ENCODE measurements around the gene CDKN2B-AS1.

Gene CDKN2B-AS1

DNA sequence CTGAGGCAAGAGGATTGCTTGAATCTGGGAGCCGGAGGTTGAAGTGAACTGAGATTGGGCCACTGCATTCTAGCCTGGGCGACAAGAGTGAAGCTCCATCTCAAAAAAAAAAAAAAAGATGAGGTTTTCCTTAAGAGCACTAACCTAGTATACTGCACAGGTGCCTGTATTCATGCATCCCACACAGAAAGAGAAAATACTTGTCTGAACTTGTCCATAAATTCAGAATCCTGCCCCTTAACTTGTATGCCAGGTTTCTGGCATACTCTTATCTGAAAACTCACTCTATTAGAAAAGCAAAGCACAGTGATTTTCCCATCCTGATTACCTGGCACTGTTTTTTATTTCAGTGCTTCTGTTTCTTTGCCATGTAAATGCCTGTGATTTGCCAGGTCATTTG lies 139.8 kb downstream of the CDKN2B-AS1 start:
- H3K4me3 ChIP-seq (ENCODE audit: low read length), result no peak overlapping the region
- DNase-seq (ENCODE audit: low read depth, low spot score), result no peak

GRCh38 chr9:22136461-22137096 lies 142.0 kb downstream of the CDKN2B-AS1 start:
- DNase-seq (ENCODE audit: low read depth, low spot score), result no peak
- H3K4me3 ChIP-seq (ENCODE audit: low read length), result no peak overlapping the region

DNA sequence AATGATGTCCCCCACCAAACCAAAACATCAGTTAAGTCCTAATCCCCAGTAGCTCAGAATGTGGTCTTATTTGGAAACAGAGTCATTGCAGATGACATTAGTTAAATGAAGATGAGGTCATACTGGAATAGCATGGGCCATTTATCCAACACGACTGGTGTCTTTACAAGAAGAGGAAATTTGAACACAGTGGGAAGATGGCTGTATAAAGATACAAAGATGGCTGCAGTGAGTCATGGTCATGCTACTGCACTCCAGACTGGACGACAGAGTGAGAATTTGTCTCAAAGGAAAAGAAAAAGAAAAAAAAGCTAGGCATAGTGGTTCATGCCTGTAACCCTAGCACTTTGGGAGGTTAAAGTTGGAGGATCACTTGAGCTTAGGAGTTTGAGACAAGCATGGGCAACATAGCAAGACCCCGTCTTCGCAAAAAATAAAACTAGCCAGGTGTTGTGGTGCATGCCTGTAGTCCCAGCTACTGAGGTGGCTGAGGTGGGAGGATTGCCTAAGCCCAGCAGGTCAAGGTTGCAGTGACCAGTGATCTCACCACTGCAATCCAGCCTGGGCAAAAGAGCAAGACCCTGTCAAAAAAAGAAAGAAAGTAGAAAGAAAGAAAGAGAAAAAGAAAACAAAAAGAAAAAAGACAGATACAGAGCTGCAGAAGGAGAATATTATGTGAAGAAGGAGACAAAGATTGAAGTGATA lies 144.5 kb downstream of the CDKN2B-AS1 start:
- DNase-seq (ENCODE audit: low read depth, low spot score), result no peak
- no peak overlapping the region for H3K4me3 ChIP-seq (ENCODE audit: low read length)

- no peak overlapping the region for H3K4me3 ChIP-seq (ENCODE audit: low read length)
- DNase-seq (ENCODE audit: low read depth, low spot score), result no peak
Measured at GRCh38 chr9:22141908-22142307, 147.3 kb downstream of the CDKN2B-AS1 start.

DNA sequence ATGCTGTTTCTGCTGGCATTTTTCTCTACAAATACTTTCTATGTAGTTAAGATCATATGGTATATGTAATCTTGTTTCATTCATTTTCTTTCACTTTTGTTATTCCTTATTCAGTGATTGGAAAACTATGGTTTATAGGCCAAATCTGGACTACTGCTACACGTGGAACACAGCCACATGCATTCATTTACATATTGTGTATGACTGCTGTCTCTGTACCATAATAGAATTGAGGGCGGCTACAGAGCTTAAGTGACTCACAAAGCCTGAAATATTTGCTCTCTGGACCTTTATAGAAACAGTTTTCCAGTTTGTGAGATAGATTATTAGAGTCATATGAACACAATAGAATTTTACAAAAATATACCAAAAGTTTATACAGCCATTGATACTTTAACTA lies 148.1 kb downstream of the CDKN2B-AS1 start:
- H3K4me3 ChIP-seq (ENCODE audit: low read length), result no peak overlapping the region
- DNase-seq (ENCODE audit: low read depth, low spot score), result no peak

- no peak overlapping the region for H3K4me3 ChIP-seq (ENCODE audit: low read length)
- no peak for DNase-seq (ENCODE audit: low read depth, low spot score)
Measured at GRCh38 chr9:22143799-22144625, 149.4 kb downstream of the CDKN2B-AS1 start.

DNA sequence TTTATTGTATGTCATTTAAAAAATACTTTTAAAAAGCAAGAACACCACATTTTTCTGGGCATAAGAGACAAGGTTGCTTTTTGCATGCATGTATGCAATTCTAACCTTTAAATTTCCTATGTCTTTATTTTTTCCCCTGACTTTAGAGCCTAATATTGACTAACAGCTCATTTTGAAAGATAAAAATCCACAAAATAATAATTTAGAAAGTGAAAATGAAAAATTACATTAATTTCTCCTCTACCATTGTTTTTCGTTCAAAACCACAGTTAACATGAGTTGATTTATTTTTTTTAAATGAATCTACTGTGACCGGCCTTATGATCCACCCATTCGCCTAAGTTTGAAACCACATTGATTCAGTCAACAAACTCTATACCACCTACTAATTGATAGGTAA lies 152.0 kb downstream of the CDKN2B-AS1 start:
- H3K4me3 ChIP-seq (ENCODE audit: low read length), result no peak overlapping the region
- no peak for DNase-seq (ENCODE audit: low read depth, low spot score)

- H3K4me3 ChIP-seq (ENCODE audit: low read length), result no peak overlapping the region
- no peak for DNase-seq (ENCODE audit: low read depth, low spot score)
Measured at GRCh38 chr9:22147813-22148527, 153.4 kb downstream of the CDKN2B-AS1 start.

DNA sequence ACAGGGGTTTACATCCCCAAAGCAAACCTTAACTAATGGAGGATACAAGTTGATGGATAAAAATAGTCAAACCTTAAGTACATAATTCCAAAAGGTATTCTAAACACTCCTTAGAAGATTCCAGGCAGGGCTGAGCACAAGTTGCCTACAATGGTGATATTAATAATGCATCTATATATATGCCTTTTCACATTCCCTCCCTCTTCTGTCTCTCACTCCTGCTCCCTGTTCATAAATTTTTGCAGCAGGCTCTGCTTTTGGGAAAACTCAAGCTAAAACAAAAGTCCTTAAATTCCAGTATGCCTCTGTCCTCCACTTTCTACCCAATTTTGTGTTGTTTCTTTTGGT lies 153.9 kb downstream of the CDKN2B-AS1 start:
- no peak overlapping the region for H3K4me3 ChIP-seq (ENCODE audit: low read length)
- DNase-seq (ENCODE audit: low read depth, low spot score), result no peak

DNA sequence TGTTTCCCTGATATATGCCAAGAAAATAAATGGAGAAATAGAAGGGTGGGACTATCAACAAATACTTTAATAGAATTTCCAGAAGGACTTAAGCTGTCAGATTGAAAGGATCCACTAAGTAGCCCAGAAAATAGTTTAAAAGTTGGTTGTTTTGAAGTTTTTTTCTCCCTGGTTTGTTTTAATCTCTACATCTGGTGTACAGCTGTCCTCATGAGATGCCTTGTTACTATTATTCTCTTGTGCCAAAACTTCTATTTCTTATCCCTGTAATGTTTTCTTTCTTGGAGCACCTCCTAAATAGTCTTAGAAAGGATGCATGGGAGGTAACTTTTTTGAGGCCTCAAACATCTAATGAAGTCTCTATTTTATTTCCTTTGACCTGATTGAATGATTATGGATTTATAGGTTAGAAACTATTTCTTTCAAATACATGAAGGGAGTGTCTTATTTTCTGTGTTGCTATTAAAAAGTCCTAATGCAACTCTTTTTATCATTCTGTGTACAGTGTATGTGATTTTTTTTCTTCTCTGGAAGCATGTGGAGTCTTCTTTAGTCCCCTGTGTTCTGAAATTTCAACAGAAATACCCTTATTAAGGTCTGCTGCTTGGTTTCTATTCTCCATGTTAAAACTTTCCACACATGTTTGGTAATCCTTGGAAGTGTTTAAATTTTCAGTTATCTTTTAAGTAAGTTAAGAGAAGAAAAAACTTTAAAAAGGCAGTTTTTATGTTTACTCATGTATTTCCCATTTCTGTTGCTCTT lies 154.5 kb downstream of the CDKN2B-AS1 start:
- DNase-seq (ENCODE audit: low read depth, low spot score), result no peak
- H3K4me3 ChIP-seq (ENCODE audit: low read length), result no peak overlapping the region

DNA sequence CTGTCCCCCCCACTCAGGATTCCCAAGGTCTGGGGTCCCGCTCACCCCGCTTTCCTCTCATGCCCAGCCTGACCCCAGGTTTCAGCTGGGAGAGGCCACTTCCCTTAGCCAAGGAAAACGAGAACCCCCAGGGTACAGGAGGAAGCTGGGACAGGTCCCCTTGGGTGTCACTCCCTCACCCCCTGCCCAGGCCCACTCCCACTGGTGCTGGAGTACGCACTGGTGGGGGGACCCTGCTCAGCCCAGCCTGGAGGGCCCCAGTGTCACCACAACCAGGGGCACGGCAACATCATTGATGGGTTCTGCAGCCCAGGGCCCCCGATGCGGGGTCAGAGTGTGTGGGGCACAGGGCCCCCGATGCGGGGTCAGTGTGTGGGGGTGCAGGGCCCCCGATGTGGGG lies 159.5 kb downstream of the CDKN2B-AS1 start:
- no peak for DNase-seq (ENCODE audit: low read depth, low spot score)
- no peak overlapping the region for H3K4me3 ChIP-seq (ENCODE audit: low read length)

DNA sequence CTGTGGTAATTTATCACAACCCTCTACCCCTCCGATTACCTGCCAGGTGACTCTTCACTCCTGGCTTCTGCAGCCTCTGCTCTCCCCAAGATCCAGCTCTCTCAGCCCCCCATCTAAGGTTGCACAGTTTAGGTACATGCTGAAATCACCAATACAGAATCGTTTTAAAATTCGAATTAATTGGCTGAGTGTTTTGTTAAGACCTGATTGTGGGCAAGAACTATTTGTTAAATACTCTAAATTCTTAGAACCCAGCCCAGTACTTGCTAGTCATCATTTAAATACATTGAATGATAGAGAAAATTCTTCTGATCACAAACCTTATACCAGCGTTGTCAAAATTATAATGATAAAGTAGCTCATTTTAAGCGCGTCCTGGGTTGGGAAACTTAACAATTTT lies 162.0 kb downstream of the CDKN2B-AS1 start:
- DNase-seq (ENCODE audit: low read depth, low spot score), result no peak
- no peak overlapping the region for H3K4me3 ChIP-seq (ENCODE audit: low read length)

- no peak overlapping the region for H3K4me3 ChIP-seq (ENCODE audit: low read length)
- DNase-seq (ENCODE audit: low read depth, low spot score), result no peak
Measured at GRCh38 chr9:22157276-22157675, 162.7 kb downstream of the CDKN2B-AS1 start.

- H3K4me3 ChIP-seq (ENCODE audit: low read length), result no peak overlapping the region
- no peak for DNase-seq (ENCODE audit: low read depth, low spot score)
Measured at GRCh38 chr9:22157828-22158227, 163.2 kb downstream of the CDKN2B-AS1 start.

GRCh38 chr9:22158271-22158670 lies 163.7 kb downstream of the CDKN2B-AS1 start:
- DNase-seq (ENCODE audit: low read depth, low spot score), result no peak
- no peak overlapping the region for H3K4me3 ChIP-seq (ENCODE audit: low read length)

DNA sequence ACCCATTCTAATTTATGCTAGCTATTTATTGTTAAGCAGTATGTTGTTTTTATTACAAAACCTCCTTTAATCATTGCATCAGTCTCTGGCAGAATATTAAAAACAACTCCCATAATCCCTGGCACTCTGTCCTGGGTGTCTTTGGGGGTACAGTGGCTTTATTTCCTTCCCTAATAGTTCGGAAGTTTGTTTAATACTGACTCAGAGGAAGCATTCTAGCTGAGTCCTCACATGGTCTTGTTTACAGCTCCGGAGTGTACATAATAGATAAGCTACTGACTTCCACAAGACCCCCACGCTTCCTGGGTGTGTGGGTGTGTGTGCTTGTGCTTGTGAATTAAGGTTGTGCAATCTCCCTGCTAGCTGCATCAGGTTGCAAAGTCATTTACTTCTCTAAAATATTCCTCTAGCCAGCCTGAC lies 164.3 kb downstream of the CDKN2B-AS1 start:
- no peak overlapping the region for H3K4me3 ChIP-seq (ENCODE audit: low read length)
- no peak for DNase-seq (ENCODE audit: low read depth, low spot score)

GRCh38 chr9:22159586-22159985 lies 165.0 kb downstream of the CDKN2B-AS1 start:
- DNase-seq (ENCODE audit: low read depth, low spot score), result no peak
- H3K4me3 ChIP-seq (ENCODE audit: low read length), result no peak overlapping the region

GRCh38 chr9:22160221-22160620 lies 165.6 kb downstream of the CDKN2B-AS1 start:
- DNase-seq (ENCODE audit: low read depth, low spot score), result no peak
- H3K4me3 ChIP-seq (ENCODE audit: low read length), result no peak overlapping the region

DNA sequence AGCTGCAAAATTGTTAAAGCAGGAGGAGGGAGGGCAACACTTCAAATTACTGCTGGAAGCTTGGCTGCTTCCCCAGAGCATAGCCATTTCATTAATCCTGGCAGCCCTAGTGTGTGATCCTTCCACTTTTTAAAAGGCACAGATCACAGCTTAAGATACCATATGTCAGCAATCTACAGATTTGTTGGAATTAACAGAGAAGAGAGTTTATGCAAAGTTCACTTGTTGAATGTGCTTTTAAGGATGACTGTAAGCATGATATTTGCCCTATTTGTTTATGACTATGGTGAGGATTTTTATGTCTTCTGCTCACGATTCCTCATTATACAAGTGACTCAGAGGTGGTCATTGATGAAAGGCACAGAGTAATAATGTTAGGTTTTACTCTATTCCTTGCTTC lies 170.6 kb downstream of the CDKN2B-AS1 start:
- DNase-seq (ENCODE audit: low read depth, low spot score), result no peak

More for the DNA sequence above, 170.6 kb downstream of the CDKN2B-AS1 start:
- no peak overlapping the region for H3K4me3 ChIP-seq (ENCODE audit: low read length)
